CD4-positive, alpha-beta T cell treated with Interleukin-21 for 1 hour (primary cell): Measurements from ENCODE around the gene GOLGA8O.
"Not testable (repeated sequence)": the region's sequence is repeated elsewhere in the genome, so short reads cannot be mapped to it uniquely, and the experiment has no call there.

Experiments
- DNase-seq: peaks from one replicate; pipeline ENCODE4 v3.0.0-alpha.2; 2020

The GOLGA8O gene

GRCh38 chr15:32455534-32455933, at the start of gene GOLGA8O:
Gene GOLGA8O, minus strand, starts transcription at chr15:32455634. Its CDS starts 98 bp downstream, at chr15:32455536.
- DNase-seq, result not testable (repeated sequence)

GRCh38 chr15:32504152-32504811, 48.8 kb upstream of the GOLGA8O start:
- DNase-seq, result not testable (repeated sequence)

GRCh38 chr15:32502946-32503345, 47.5 kb upstream of the GOLGA8O start:
- not testable (repeated sequence) for DNase-seq

GRCh38 chr15:32492768-32493167, 37.3 kb upstream of the GOLGA8O start:
- not testable (repeated sequence) for DNase-seq

GRCh38 chr15:32486474-32486873, 31.0 kb upstream of the GOLGA8O start:
- DNase-seq, result not testable (repeated sequence)

GRCh38 chr15:32483377-32483776, 27.9 kb upstream of the GOLGA8O start:
- DNase-seq, result not testable (repeated sequence)

GRCh38 chr15:32481683-32482082, 26.2 kb upstream of the GOLGA8O start:
- DNase-seq, result not testable (repeated sequence)

GRCh38 chr15:32468076-32468475, 12.6 kb upstream of the GOLGA8O start:
- DNase-seq, result not testable (repeated sequence)

- DNase-seq, result not testable (repeated sequence)
These were observed 14.9 kb downstream of the GOLGA8O start for GRCh38 chr15:32440445-32440977.

GRCh38 chr15:32434102-32434963, 21.1 kb downstream of the GOLGA8O start:
- DNase-seq, result not testable (repeated sequence)

- DNase-seq, result not testable (repeated sequence)
These were observed 27.8 kb downstream of the GOLGA8O start for GRCh38 chr15:32427635-32428034.

GRCh38 chr15:32426511-32426910, 28.9 kb downstream of the GOLGA8O start:
- DNase-seq, result not testable (repeated sequence)

GRCh38 chr15:32407903-32408302, 47.5 kb downstream of the GOLGA8O start:
- peak; percentile 36 for DNase-seq

- DNase-seq, result not testable (repeated sequence)
These were observed 52.2 kb downstream of the GOLGA8O start, which contains the start of gene GOLGA8K for GRCh38 chr15:32403192-32403591. Gene GOLGA8K, minus strand, starts transcription at chr15:32403292. Its CDS starts 98 bp downstream, at chr15:32403194.

- not testable (repeated sequence) for DNase-seq
These were observed 58.9 kb downstream of the GOLGA8O start for GRCh38 chr15:32396522-32396921.
